Measurements from ENCODE around the gene TLR7.

The TLR7 gene

GRCh38 chrX:12919051-12919450, 52.2 kb downstream of the TLR7 start:
- no peak for DNase-seq
- in situ Hi-C loops (cut with MboI; ENCODE audit: low pct_unique_long_range_greater_than_20kb, low sequenced_read_pairs) = loop anchor here (25.0 kb wide), 1 partner anchor 107 kb away; no protein-coding TSS in a partner anchor

DNA sequence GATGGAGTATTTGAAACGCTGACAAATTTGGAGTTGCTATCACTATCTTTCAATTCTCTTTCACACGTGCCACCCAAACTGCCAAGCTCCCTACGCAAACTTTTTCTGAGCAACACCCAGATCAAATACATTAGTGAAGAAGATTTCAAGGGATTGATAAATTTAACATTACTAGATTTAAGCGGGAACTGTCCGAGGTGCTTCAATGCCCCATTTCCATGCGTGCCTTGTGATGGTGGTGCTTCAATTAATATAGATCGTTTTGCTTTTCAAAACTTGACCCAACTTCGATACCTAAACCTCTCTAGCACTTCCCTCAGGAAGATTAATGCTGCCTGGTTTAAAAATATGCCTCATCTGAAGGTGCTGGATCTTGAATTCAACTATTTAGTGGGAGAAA, 52.7 kb downstream of the TLR7 start:
- in situ Hi-C loops (cut with MboI; ENCODE audit: low pct_unique_long_range_greater_than_20kb, low sequenced_read_pairs) = loop anchor here (25.0 kb wide), 1 partner anchor 107 kb away; no protein-coding TSS in a partner anchor
- DNase-seq = no peak

- no peak for DNase-seq
- in situ Hi-C loops (cut with MboI; ENCODE audit: low pct_unique_long_range_greater_than_20kb, low sequenced_read_pairs) = loop anchor here (25.0 kb wide), 1 partner anchor 109 kb away; no protein-coding TSS in a partner anchor
These were observed 54.1 kb downstream of the TLR7 start for GRCh38 chrX:12920990-12921389.

DNA sequence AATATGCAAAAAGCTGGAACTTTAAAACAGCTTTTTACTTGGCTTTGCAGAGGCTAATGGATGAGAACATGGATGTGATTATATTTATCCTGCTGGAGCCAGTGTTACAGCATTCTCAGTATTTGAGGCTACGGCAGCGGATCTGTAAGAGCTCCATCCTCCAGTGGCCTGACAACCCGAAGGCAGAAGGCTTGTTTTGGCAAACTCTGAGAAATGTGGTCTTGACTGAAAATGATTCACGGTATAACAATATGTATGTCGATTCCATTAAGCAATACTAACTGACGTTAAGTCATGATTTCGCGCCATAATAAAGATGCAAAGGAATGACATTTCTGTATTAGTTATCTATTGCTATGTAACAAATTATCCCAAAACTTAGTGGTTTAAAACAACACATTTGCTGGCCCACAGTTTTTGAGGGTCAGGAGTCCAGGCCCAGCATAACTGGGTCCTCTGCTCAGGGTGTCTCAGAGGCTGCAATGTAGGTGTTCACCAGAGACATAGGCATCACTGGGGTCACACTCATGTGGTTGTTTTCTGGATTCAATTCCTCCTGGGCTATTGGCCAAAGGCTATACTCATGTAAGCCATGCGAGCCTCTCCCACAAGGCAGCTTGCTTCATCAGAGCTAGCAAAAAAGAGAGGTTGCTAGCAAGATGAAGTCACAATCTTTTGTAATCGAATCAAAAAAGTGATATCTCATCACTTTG, 55.2 kb downstream of the TLR7 start:
- no peak for DNase-seq
- in situ Hi-C loops (cut with MboI; ENCODE audit: low pct_unique_long_range_greater_than_20kb, low sequenced_read_pairs) = loop anchor here (25.0 kb wide), 1 partner anchor 110 kb away; no protein-coding TSS in a partner anchor

DNA sequence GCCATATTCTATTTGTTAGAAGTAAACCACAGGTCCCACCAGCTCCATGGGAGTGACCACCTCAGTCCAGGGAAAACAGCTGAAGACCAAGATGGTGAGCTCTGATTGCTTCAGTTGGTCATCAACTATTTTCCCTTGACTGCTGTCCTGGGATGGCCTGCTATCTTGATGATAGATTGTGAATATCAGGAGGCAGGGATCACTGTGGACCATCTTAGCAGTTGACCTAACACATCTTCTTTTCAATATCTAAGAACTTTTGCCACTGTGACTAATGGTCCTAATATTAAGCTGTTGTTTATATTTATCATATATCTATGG, 55.7 kb downstream of the TLR7 start:
- no peak for DNase-seq
- in situ Hi-C loops (cut with MboI; ENCODE audit: low pct_unique_long_range_greater_than_20kb, low sequenced_read_pairs) = loop anchor here (25.0 kb wide), 1 partner anchor 110 kb away; no protein-coding TSS in a partner anchor

GRCh38 chrX:12929701-12930100, 62.8 kb downstream of the TLR7 start:
- DNase-seq = no peak
- in situ Hi-C loops (cut with MboI; ENCODE audit: low pct_unique_long_range_greater_than_20kb, low sequenced_read_pairs) = no loop called here

DNA sequence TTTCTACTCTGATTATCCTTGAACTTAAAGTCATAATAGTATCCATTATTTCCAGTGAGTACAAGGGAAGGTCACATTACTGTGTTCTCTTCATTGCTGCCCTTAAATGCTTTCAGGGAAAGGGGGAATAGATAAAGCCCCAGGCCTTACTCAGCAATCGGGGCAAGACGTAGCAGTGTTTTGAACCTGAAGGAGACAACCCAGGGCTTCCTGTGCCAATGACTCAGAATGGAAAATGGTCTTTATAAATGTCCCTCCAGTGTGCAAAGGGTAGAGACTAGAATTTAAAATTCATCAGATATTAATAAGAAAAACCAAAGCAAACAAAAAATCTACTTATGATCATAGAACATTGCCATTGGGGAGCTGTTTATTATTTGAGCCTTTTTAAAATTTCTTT, 63.3 kb downstream of the TLR7 start:
- no peak for DNase-seq
- in situ Hi-C loops (cut with MboI; ENCODE audit: low pct_unique_long_range_greater_than_20kb, low sequenced_read_pairs) = no loop called here

DNA sequence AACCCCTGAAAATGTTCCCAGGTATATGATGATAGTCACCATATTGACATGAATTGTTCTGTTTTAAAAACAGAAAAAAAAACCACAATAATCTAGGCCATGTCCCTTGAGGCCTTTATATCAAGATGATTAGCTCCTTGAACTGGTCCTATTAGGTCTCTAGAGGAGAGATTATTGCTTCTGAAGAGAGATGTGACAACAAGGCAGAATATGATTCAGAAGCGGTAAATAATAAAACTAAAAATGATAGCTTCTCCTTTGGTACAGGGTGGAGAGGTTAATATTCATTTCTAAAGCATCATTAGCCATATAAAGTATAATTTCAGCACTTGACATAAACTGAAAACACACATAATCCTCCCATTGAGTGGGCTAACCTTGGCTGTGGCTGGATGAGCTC, 65.4 kb downstream of the TLR7 start:
- in situ Hi-C loops (cut with MboI; ENCODE audit: low pct_unique_long_range_greater_than_20kb, low sequenced_read_pairs) = no loop called here
- DNase-seq = no peak

DNA sequence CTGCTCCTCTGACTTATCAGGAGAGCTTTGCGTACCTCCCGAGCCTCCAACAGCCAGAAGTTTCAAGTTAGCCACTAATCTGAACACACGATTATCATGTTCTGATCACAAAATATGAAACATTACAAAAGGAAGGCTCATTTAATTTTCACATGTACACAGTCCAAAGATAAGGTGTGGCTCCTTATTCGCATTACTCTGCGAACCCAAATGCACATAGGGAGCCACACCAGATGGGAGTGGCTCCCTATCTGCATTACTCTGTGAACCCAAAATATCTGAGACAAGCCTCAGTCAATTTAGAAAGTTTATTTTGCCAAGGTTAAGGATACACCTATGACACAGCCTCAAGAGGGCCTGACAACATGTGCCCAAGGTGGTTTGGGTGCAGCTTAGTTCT, 68.0 kb downstream of the TLR7 start:
- DNase-seq = no peak
- in situ Hi-C loops (cut with MboI; ENCODE audit: low pct_unique_long_range_greater_than_20kb, low sequenced_read_pairs) = no loop called here

- DNase-seq = no peak
- in situ Hi-C loops (cut with MboI; ENCODE audit: low pct_unique_long_range_greater_than_20kb, low sequenced_read_pairs) = no loop called here
These were observed 70.1 kb downstream of the TLR7 start for GRCh38 chrX:12936947-12937346.
